ENCODE results near the gene MBD5. TPM values are rescaled to one million over a fixed set of nuclear protein-coding genes. Genes with fewer than 3 reads are reported as not detected.

Gene MBD5
- total RNA-seq, 4 donors from 2014 or later: 11.9 to 51.9 (median 19.7) TPM

DNA sequence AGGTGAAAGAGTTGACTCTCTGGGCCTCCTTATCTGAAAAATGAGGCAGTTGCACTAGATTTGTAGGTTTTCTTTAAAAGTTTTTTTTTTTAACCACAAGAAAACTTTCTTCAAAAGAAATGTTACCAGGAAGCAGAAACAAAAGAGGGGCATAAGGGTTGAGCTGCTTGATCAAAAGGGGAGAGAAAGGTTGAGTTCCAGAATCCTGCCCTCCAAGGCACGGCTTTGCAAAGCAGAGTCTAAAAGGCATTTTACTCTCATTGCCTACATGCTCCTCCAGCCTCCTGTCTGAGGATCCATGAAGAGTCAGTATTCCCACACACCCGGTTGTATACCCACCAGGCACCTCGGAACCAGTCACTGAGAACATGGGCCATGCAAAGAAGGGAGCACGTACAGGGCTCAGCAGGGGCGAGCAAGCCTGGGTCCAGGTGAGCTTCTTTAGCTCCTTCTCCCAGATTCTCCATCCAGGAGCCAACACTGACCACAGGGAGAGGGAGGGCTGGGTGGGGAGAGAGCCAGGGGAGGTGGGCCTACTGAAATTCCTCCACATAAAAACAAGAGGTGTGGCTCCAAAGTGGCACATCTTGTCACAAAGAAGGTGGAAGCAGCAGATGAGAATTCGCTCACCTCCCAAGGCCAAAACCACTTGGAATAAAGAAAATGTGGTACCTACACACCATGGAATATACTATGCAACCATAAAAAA, 507.6 kb downstream of the MBD5 start:
- no peaks in the 10 kb centered on the region for H3K36me3 ChIP-seq
- DNase-seq (ENCODE audit: low spot score in 2 of 2): no peak

GRCh38 chr2:148529745-148530144, 508.9 kb downstream of the MBD5 start:
- Histone ChIP-seq H3K4me1 (peaks cover 3% of the 10 kb centered on the region), H3K27ac (no peak overlapping the region), H3K27me3 (no peaks in the 10 kb centered on the region), H3K9me3 (no peaks in the 10 kb centered on the region), H3K4me3 (no peak overlapping the region), H3K36me3 (no peaks in the 10 kb centered on the region)
- no peak for DNase-seq (ENCODE audit: low spot score in 2 of 2)
- WGBS: 78% methylated on average over 8 of the region's 8 CpGs
- no peak for TF ChIP-seq POLR2A (IDR thresholded peaks at IDR 0.05)

More for the DNA sequence above, 507.6 kb downstream of the MBD5 start:
- H3K9me3 ChIP-seq: no peaks in the 10 kb centered on the region
- no peak for TF ChIP-seq EP300 (IDR thresholded peaks at IDR 0.05)
- no peak for TF ChIP-seq POLR2A (IDR thresholded peaks at IDR 0.05)
- TF ChIP-seq POLR2AphosphoS5 (IDR thresholded peaks at IDR 0.05): no peak
- no peak for TF ChIP-seq CTCF (IDR thresholded peaks at IDR 0.05)
- H3K27me3 ChIP-seq: no peaks in the 10 kb centered on the region
- no peak overlapping the region for H3K4me3 ChIP-seq
- H3K27ac ChIP-seq: no peak overlapping the region
- no peaks in the 10 kb centered on the region for H3K4me1 ChIP-seq
- 91% methylated on average over 6 of the region's 6 CpGs for WGBS

GRCh38 chr2:148530350-148530749, 509.5 kb downstream of the MBD5 start:
- no peak for TF ChIP-seq POLR2AphosphoS5 (IDR thresholded peaks at IDR 0.05)
- TF ChIP-seq CTCF (IDR thresholded peaks at IDR 0.05): no peak
- TF ChIP-seq EP300 (IDR thresholded peaks at IDR 0.05): no peak
- no peak for TF ChIP-seq POLR2A (IDR thresholded peaks at IDR 0.05)
- 84% methylated on average over 4 of the region's 4 CpGs for WGBS
- Histone ChIP-seq H3K4me3 (no peak overlapping the region), H3K27ac (no peak overlapping the region), H3K27me3 (no peaks in the 10 kb centered on the region), H3K9me3 (no peaks in the 10 kb centered on the region), H3K36me3 (no peaks in the 10 kb centered on the region), H3K4me1 (peaks cover 3% of the 10 kb centered on the region)
- no peak for DNase-seq (ENCODE audit: low spot score in 2 of 2)

DNA sequence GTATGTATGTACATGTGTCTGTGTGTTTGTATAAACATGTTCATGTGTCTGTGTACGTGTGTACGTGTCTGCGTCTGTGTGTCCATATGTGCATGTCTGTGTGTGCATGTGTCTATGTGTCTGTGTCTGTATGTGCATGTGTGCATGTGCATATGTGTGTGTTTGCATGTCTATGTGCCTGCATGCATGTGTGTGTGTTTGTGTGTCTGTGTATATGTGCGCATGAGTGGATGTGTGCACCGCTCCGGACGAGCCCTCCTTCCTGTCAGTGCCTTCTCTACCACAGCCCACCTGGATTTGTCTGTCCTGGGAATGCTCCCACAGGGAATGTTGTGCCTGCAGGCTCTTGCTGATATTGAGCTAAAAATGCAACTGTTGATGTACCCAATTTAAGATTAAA, 510.3 kb downstream of the MBD5 start:
- H3K27me3 ChIP-seq: no peaks in the 10 kb centered on the region
- H3K4me3 ChIP-seq: no peak overlapping the region
- H3K27ac ChIP-seq: no peak overlapping the region
- H3K4me1 ChIP-seq: peaks cover 3% of the 10 kb centered on the region
- no peaks in the 10 kb centered on the region for H3K36me3 ChIP-seq
- no peak for TF ChIP-seq EP300 (IDR thresholded peaks at IDR 0.05)
- TF ChIP-seq POLR2AphosphoS5 (IDR thresholded peaks at IDR 0.05): no peak
- TF ChIP-seq POLR2A (IDR thresholded peaks at IDR 0.05): no peak
- TF ChIP-seq CTCF (IDR thresholded peaks at IDR 0.05): no peak
- no peak for DNase-seq (ENCODE audit: low spot score in 2 of 2)
- H3K9me3 ChIP-seq: no peaks in the 10 kb centered on the region
- WGBS: 97% methylated on average over 6 of the region's 7 CpGs

DNA sequence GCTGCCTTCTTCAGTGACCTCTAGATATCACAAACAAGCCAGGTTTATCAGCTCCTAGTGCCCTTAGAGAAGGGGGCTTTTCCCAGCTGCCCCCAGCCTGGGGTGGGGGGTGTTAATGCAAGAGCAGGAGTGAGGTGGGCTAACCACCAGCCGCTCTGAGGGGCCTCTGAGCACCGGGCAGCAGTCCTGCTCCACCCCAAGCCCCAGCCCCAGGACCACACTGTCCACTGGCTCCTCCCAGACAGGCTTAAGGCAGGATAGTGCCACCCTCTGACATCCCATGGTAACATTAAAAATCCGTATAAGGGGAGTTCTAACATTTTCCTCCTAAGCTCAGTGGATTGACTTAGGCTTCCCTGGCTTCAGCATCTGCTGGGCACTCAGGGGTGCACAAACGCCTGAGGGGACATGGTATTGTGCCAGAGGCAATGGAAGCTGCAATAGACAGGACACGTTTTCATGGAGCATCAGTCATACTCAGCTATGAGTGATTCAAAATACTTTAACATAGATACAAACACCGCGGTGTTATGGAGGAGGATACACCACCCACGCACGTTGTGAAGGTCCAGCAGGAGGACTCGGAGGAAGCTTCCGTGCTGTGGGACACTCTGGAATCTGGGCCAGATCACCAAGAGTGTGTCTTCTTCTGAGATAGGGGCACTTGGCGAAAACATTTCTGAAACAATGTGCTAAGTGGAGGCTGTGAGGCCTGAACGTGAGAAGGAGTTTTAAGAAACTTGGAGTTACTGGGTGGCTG, 511.0 kb downstream of the MBD5 start:
- no peaks in the 10 kb centered on the region for H3K36me3 ChIP-seq
- H3K9me3 ChIP-seq: no peaks in the 10 kb centered on the region
- TF ChIP-seq POLR2A (IDR thresholded peaks at IDR 0.05): no peak
- no peak for TF ChIP-seq CTCF (IDR thresholded peaks at IDR 0.05)
- TF ChIP-seq POLR2AphosphoS5 (IDR thresholded peaks at IDR 0.05): no peak
- TF ChIP-seq EP300 (IDR thresholded peaks at IDR 0.05): no peak
- H3K4me3 ChIP-seq: no peak overlapping the region
- DNase-seq (ENCODE audit: low spot score in 2 of 2): no peak
- peaks cover 3% of the 10 kb centered on the region for H3K4me1 ChIP-seq
- no peaks in the 10 kb centered on the region for H3K27me3 ChIP-seq
- 84% methylated on average over 13 of the region's 13 CpGs for WGBS
- H3K27ac ChIP-seq: no peak overlapping the region
